GM19239 (cell line): Measurements from ENCODE around the gene MAP3K3.
"Not testable (repeated sequence)": the region's sequence is repeated elsewhere in the genome, so short reads cannot be mapped to it uniquely, and the experiment has no call there.

Experiments used
- DNase-seq: peaks from one replicate; pipeline ENCODE4 v3.0.0; 2011; ENCODE audit warnings: low spot score; ENCODE audit not compliant: insufficient read length
- FAIRE-seq: peaks from 2 replicates; lab custom pipeline; 2011; peaks lifted over from hg19 to GRCh38; lab: Jason Lieb, UNC

The MAP3K3 gene

DNA sequence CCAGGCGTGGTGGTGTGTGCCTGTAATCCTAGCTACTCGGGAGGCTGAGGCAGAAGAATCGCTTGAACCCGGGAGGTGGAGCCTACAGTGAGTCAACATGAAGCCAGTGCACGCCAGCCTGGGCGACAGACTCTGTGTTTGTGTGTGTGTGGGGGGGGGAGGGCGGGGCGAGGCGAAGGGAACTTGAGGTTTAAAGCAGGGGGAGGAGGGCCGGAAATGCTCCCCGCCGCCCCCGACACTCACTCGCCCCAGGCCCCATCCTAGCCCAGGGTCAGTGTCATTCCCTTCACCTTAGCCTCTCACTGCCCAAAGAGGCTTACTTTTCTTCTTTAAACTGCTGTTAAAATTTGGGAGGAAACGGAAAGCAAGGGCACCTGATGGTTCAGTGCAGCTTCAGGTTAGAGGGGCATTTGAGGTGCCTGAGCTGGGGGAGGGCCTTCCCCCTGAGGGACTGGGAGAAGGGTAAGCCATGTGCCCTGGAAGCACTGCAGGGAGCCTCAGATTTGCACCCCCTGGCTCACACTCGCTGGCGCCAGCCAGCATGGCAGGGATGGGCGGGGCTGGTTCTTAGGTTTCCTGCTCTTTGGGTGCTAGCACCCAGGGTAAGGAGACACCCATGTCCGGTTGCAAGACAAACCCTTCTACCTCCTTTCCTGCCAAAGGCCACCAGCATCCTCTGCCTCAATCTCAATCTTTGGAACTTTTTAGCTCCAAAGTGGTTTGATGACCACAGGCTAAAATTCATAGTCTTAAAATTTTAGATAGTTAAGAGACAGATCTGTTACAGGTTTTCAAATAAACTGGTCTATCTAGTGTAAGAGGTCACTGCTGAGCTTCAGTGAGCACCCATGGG lies 79.9 kb downstream of the MAP3K3 start:
- FAIRE-seq = peak; percentile 87
- peak; percentile 56 for DNase-seq

DNA sequence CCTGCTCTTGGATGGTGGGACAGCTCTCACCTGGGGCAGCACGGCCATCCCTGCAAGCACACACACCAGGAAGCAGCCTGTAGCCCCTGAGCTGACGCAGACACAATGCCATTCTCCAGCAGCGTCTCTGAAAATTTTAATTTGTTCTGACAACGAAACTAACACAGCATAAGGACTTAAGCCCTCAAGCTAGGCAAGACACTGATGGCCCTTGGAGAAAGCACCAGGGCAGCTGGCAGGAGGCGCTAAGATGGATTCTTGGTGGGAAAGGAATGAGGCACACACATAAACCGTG lies 80.5 kb downstream of the MAP3K3 start:
- no peak for DNase-seq
- no peak for FAIRE-seq

DNA sequence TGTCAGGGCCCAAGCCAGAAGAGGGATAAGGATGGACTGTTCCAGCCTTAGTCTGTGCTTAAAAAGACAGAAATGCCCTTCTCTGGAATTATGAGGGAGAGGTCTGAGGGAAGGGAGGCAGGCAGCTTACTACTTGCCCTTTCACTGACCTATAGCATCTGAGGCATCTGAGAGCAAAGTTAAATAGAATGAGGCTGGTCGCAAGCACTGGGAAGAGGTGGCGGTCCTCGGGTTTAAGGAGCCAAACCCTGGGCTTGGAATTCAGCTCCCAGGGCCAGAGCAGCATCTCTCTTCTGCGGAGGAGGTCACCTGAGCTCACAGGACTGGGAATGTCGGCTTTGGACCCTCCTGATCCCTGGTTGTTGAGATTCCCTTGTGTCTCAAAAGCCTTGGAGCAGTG lies 80.8 kb downstream of the MAP3K3 start:
- DNase-seq (no peak), FAIRE-seq (no peak)

- FAIRE-seq = no peak
- DNase-seq = no peak
Observed at GRCh38 chr17:63703556-63704258, 81.5 kb downstream of the MAP3K3 start.

DNA sequence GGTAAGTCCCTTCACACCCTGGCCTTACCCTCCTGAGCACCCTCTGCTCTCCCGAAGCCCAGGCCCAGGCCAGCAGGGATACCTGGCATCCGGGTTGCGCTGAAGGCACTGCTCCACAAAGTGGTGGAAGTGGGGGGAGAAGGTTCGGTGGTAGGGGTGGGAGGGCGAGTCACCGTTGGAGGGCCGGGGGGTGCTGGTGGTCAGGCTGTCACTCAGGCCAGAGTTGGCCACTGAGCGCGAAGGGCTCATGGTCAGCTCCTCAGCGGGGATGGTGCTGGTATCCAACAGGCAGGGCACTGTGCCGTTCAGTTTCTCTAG lies 82.0 kb downstream of the MAP3K3 start:
- DNase-seq (no peak), FAIRE-seq (no peak)

DNA sequence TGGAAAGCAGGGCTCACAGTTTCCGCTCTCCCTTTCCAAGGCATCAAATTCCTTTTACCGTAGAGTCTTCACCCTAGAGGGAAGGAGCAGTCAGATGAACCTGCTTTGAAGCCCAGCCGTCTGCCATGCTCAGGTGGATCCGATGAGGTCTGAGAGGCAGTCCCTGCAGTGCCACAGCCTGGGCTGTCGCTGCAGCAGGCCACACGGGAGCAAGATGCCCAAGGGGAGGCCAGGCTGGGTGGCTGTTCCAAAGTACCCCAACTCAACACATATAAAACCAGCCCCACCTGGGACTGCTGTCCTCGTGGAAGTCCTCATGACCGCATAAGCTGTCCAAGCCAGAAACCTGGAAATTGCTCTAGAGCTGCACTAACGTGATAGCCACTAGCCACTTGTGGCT lies 82.6 kb downstream of the MAP3K3 start:
- FAIRE-seq = no peak
- no peak for DNase-seq

DNA sequence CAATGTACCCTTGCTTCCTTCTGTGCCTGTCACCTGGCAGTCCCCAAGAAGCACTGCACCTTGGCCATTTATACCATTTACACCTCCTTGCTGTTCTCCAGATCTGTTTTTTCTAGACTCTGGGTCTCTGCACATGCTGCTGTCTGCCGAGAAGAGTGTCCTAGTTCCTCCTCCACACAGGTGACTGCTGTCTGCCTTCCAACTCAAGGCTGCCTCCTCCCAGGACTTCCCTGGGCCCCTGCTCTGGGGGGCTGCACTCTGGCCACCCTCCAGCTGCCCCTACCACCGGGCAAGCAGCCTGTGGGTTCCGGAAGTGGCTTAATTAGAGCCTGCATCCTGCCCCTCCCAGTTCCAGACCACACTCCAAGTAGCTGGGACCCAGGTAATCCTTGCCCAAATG lies 83.4 kb downstream of the MAP3K3 start:
- DNase-seq (no peak), FAIRE-seq (no peak)

- DNase-seq (no peak), FAIRE-seq (no peak)
Observed at GRCh38 chr17:63706336-63707082, 84.3 kb downstream of the MAP3K3 start.

GRCh38 chr17:63707151-63707550 lies 84.9 kb downstream of the MAP3K3 start:
- FAIRE-seq (no peak), DNase-seq (no peak)

GRCh38 chr17:63709110-63709509 lies 86.9 kb downstream of the MAP3K3 start:
- FAIRE-seq (no peak), DNase-seq (no peak)

DNA sequence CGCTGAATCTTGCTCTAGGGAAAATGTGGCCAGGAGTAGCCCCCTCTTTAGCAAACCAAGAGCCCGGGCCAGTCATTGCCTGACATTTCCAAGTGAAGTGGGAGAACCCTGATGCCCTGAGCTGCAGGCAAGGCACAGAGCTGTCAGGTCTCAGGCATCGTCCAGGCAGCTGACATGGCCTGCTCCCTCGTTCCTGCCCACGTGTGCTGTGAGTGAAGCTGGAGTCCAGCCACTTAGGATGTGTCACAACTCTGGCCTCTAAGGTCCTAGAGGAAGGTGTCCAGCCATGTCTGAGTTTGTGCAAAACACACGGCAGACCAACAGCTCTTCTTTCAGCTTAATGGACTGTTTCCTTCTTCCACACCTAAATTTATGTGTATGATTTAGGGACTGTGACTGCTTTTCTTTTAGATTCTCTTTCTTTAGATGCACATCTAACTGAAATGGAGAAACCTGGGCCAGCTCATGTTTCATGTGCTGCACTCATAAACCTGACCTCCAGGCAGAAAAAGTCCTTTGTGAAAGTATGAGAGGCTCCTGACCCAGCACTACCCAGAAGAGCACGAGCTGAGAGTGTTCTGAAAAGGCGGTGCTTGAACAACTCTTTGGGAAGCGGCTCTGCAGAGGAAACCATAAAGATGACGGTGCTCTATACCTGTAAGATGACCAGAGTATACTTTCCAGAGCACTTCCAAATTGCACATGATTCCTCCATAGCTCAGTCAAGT lies 92.5 kb downstream of the MAP3K3 start:
- FAIRE-seq (no peak), DNase-seq (no peak)

DNA sequence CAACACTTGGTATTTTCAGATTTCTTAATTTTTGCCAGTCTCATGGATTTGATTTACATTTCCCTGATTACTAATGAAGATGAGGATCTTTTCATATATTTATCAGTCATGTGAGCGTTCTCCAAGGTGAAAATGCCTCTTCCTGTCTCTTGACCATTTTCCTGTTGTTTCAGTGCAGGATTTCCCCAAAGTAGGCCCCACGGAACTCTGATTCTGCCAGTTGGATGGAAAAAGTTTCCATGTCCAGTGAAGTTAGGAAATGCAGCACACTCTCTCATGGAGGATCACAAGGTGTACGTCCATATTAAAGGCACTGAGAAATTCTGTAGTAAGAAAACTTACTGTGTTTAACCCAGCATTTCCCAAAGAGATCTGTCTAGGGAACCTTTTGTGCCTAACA lies 94.2 kb downstream of the MAP3K3 start:
- FAIRE-seq = no peak
- DNase-seq = no peak

DNA sequence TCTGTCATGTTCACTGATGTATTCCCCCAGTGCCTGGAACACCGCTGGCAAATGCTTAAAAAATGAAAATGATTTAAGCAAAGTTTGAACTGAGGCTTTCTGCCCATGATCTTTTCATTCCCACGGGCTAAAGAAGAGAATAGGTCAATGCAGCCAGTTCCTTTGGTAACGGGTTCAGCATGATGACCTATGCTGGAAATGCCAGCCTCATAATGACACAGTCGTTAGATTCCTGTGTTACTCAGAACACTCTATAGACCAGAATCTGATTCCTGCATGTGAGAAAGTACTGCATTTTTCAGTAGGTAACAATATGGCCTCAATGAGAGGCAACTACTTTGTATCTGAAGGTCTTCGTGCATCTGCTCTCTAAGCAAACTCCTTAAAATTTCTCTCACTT lies 96.8 kb downstream of the MAP3K3 start:
- DNase-seq (no peak), FAIRE-seq (no peak)

DNA sequence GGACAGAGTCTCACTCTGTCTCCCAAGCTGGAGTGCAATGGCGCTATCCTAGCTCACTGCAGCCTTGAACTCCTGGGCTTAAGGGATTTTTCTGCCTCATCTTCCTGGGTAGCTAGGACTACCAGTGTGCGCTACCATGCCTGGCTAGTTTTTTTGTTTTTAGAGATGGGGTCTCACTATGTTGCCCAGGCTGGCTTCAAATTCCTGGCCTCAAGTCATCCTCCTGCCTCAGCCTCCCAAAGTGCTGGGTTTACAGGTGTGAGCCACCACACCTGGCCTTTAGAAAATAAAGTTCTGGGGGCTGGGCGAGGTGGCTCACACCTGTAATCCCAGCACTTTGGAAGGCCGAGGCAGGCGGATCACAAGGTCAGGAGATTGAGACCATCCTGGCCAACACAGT lies 98.0 kb downstream of the MAP3K3 start:
- FAIRE-seq, DNase-seq: not testable (repeated sequence)

- DNase-seq (no peak), FAIRE-seq (no peak)
Observed at GRCh38 chr17:63722403-63722802, 100.2 kb downstream of the MAP3K3 start.

GRCh38 chr17:63735691-63736090 lies 113.5 kb downstream of the MAP3K3 start:
- FAIRE-seq (no peak), DNase-seq (no peak)

DNA sequence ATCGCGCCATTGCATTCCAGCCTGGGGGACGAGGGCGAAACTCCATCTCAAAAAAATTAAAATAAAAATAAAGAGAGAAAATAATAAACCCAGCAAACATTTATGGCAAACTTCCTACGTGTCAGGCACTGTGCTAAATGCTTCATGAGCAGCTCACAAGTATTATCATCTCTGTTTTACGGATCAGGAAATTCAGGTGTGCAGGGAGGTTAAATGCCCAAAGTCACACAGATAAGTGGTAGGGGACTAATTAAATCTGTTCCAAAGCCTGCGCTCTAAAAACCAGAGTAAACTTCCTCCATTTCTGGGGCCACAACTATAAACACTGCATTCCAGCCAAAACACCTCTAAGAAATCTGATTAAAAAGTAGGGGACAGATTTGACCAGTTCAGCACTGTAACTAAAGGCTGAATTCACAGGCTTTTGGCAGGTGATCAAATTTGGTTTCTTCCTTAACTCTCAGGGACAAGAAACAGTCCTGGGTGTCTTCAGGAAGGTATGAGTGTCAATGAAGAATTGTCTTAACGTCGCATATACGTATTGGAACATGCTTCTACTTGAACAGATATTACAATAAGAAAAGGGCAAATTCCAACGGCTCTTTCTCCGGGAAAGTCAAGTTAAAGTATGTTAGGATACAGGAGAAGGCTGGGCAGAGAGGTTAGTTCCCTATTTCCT lies 118.4 kb downstream of the MAP3K3 start:
- FAIRE-seq (no peak), DNase-seq (no peak)

- DNase-seq (peak; percentile 21), FAIRE-seq (no peak)
Observed at GRCh38 chr17:63741143-63741407, 118.9 kb downstream of the MAP3K3 start.

- peak; percentile 72 for DNase-seq
- no peak for FAIRE-seq
Observed at GRCh38 chr17:63741408-63742173, 119.4 kb downstream of the MAP3K3 start, which contains the start of gene STRADA. STRADA (minus strand) TSS chr17:63741799; CDS start chr17:63728369, 13,430 bp downstream.
